ENCODE measurements around the gene OR51A2.

OR51A2 gene

DNA sequence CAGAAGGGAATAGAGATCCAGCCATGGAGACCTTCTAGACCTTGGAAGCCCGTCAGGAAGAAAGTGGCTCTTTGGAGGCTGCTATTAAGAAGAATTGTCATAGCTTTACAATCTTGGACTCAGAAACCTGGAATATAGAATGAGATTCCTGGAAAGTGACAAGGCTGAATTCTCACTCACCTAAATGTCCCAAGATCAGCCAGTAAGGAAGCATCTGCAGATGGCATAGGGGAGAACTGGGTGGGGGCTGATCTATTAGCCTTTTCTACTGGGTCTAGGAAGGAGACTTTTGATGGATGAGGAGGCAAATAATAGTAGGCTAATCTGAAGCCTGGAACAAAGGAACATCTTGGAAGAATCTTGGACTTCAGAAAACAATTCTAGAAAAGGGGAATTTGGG lies 31.3 kb downstream of the OR51A2 start, which contains the start of gene OR51G1:
OR51G1 (minus strand) TSS at position 101 of the 400 bp plus-strand sequence; CDS start at position 101, 0 bp downstream.
- H3K27me3 Mint-ChIP-seq: peaks cover 10% of the 10 kb centered on the region
- H3K27ac Mint-ChIP-seq: no peak within 1 kb of the TSS
- H3K9me3 Mint-ChIP-seq (ENCODE audit: low read depth): no peaks in the 10 kb centered on the region
- no peaks in the 10 kb centered on the region for H3K36me3 Mint-ChIP-seq
- H3K4me1 Mint-ChIP-seq (ENCODE audit: low read depth): no peaks in the 10 kb centered on the region
- H3K4me3 Mint-ChIP-seq: no peak within 1 kb of the TSS

DNA sequence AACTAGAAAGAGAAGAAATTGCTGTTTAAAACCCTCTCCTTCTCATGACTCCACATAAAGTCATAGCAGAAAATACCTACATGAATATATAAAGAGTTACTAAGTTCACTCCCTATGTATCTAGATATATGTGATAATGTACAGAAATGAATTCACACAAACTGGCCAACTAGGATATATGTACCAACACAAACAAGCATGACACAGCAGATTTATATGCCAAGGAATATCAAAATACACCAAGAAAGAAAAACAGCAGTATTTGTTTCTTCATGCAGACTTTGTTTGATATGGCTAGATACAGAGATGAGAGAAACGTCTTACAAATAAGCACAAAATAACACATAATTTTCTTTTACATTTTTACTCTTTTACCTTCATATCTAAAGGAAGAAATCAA lies 33.2 kb downstream of the OR51A2 start:
- Mint-ChIP-seq H3K27me3 (peaks cover 10% of the 10 kb centered on the region), H3K27ac (no peak overlapping the region), H3K4me1 (ENCODE audit: low read depth) (no peaks in the 10 kb centered on the region), H3K9me3 (ENCODE audit: low read depth) (no peaks in the 10 kb centered on the region), H3K4me3 (no peak overlapping the region), H3K36me3 (no peaks in the 10 kb centered on the region)

DNA sequence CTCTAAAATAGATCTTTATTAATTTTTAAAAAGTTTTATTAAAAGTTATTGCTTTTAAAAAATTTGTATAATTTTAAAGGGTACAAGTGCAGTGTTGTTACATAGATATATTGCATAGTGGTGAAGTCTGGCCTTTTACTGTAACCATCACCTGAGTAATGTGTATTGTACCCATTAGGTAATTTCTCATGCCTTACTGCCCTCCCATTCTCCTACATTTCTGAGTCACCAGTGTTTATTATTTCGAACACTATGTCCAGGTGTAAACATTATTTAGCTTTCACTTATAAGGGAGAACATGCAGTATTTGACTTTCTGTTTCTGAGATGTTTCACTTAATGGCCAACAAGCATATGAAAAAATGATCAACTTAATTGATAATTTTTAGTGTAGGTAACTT lies 33.7 kb downstream of the OR51A2 start:
- Mint-ChIP-seq H3K4me3 (no peak overlapping the region), H3K27me3 (peaks cover 10% of the 10 kb centered on the region), H3K36me3 (no peaks in the 10 kb centered on the region), H3K4me1 (ENCODE audit: low read depth) (no peaks in the 10 kb centered on the region), H3K27ac (no peak overlapping the region), H3K9me3 (ENCODE audit: low read depth) (no peaks in the 10 kb centered on the region)

DNA sequence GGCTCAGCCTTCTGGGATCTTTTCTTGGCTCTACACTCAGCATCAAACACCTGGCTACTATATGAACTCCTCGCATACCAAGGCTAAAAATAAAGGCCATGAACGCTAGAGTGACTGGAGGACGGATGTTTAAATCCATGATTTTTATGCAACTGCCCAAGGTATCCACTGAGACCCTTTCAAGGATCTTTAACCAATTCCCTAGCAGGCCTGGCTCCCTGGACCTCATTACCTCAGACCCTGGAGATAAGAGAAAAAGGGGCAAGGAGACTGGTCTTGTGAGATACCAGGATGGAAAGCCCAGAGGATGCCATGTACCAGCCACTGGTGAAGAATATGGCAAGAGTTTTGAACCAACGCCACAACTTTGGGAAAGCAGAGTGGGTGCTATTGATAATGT lies 36.3 kb downstream of the OR51A2 start, which contains the start of gene OR51G2:
OR51G2 (minus strand) TSS at position 101 of the 400 bp plus-strand sequence. CDS start 3,687 bp downstream, outside the sequence.
- Mint-ChIP-seq H3K4me1 (ENCODE audit: low read depth) (no peaks in the 10 kb centered on the region), H3K27me3 (peaks cover 7% of the 10 kb centered on the region), H3K9me3 (ENCODE audit: low read depth) (no peaks in the 10 kb centered on the region), H3K36me3 (no peaks in the 10 kb centered on the region), H3K4me3 (no peak within 1 kb of the TSS), H3K27ac (no peak within 1 kb of the TSS)

DNA sequence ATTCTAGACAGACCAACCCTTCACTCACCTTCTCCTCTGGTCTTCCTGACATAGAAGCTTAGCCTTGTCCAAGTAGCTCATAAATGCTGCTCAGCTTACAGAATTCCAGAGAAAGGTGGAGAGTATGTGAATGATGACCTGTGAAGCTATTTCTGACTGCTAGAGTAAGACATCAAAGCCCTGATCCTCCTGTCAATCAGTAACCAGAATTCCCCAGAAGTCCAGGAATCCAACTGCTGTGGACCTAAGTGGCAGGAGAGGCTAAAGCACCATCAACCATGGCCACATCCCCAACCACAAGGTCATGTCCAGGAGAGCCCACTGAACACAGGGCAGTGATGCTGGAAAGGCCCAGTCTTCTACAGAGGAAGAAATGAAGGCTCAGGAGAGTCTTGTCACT lies 38.9 kb downstream of the OR51A2 start:
- no peaks in the 10 kb centered on the region for H3K36me3 Mint-ChIP-seq
- H3K27me3 Mint-ChIP-seq: no peaks in the 10 kb centered on the region
- H3K27ac Mint-ChIP-seq: no peak overlapping the region
- H3K4me3 Mint-ChIP-seq: no peak overlapping the region
- H3K4me1 Mint-ChIP-seq (ENCODE audit: low read depth): no peaks in the 10 kb centered on the region
- no peaks in the 10 kb centered on the region for H3K9me3 Mint-ChIP-seq (ENCODE audit: low read depth)
